A673 (cell line): Measurements from ENCODE around the gene SORCS3. TPM values are rescaled to one million over a fixed set of nuclear protein-coding genes. Genes with fewer than 3 reads are reported as not detected.

Experiments used
- BruUV-seq: library from RNA; stranded (reverse); fragments of 400-500 nt; replicated peaks from 2 replicates; lab custom pipeline; 2021; lab: Mats Ljungman, UMichigan
- CTCF ChIA-PET: fragments of 300-600 bp; sonication (Branson Sonifier 250); formaldehyde crosslinking; loops from one replicate; lab custom pipeline; 2022; ENCODE audit warnings: antibody characterized with exemption; lab: Charles Lee
- POLR2A ChIA-PET: fragments of 300-600 bp; sonication (Branson Sonifier 250); formaldehyde crosslinking; loops from one replicate; lab custom pipeline; 2022; ENCODE audit warnings: antibody characterized with exemption; ENCODE audit not compliant: low non-redundant PET; lab: Charles Lee
- DNase-seq: peaks from one replicate; pipeline ENCODE4 v3.0.0-alpha.2; 2015; ENCODE audit warnings: low spot score
- H3K27ac ChIP-seq: fragments of 200-600 bp; sonication (generic); 2 replicates; pipeline ENCODE4 v1.5.1; 2016; ENCODE audit warnings: mixed run types, low read depth, mild to moderate bottlenecking, mixed read lengths, antibody characterized with exemption, low read length; ENCODE audit not compliant: poor library complexity, severe bottlenecking
- H3K27me3 ChIP-seq: fragments of 200-600 bp; sonication (generic); replicated peaks from 2 replicates; pipeline ENCODE4 v1.6.1; 2017; ENCODE audit warnings: mixed run types, low read depth, mild to moderate bottlenecking, mixed read lengths, antibody characterized with exemption, low read length; ENCODE audit not compliant: insufficient read depth, poor library complexity
- H3K36me3 ChIP-seq: fragments of 200-600 bp; sonication (generic); 2 replicates; pipeline ENCODE4 v1.6.1; 2016; ENCODE audit warnings: mixed run types, mild to moderate bottlenecking, mixed read lengths, antibody characterized with exemption, low read length; ENCODE audit not compliant: insufficient read depth, poor library complexity, severe bottlenecking
- H3K4me1 ChIP-seq: fragments of 200-600 bp; sonication (generic); 2 replicates; pipeline ENCODE4 v1.6.1; 2017; ENCODE audit warnings: mixed run types, mild to moderate bottlenecking, mixed read lengths, antibody characterized with exemption, low read length; ENCODE audit not compliant: insufficient read depth, poor library complexity, severe bottlenecking
- H3K4me3 ChIP-seq: fragments of 200-600 bp; sonication (generic); 2 replicates; pipeline ENCODE4 v1.5.1; 2016; ENCODE audit warnings: low read depth, mixed run types, mild to moderate bottlenecking, mixed read lengths, low read length; ENCODE audit not compliant: poor library complexity, severe bottlenecking
- H3K9me3 ChIP-seq: fragments of 200-600 bp; sonication (generic); 2 replicates; pipeline ENCODE4 v1.6.1; 2016; ENCODE audit warnings: mixed run types, low read depth, mild to moderate bottlenecking, mixed read lengths, antibody characterized with exemption, low read length; ENCODE audit not compliant: poor library complexity, severe bottlenecking
- CTCF ChIP-seq: fragments of 300-800, 200-600 bp; sonication (generic); conservative IDR thresholded peaks from 2 replicates; pipeline ENCODE4 v1.5.1; 2017; ENCODE audit warnings: low read depth, mild to moderate bottlenecking, antibody characterized with exemption, low read length, moderate library complexity, mixed read lengths
- EZH2 ChIP-seq: fragments of 200-600 bp; sonication (generic); IDR thresholded peaks from 2 replicates; pipeline ENCODE4 v1.6.1; 2017; ENCODE audit warnings: borderline replicate concordance, low read depth, mild to moderate bottlenecking, mixed read lengths, antibody characterized with exemption, low read length; ENCODE audit not compliant: poor library complexity, severe bottlenecking
- intact Hi-C: fragments of 100-400 bp; cut with micrococcal nuclease; formaldehyde crosslinking; loops from one replicate; pipeline ENCODE4 v1.10.0; 2022; ENCODE audit not compliant: unreplicated experiment
- total RNA-seq: library from RNA; stranded (reverse); gene quantifications from 2 replicates; pipeline ENCODE4 v1.2.3, GENCODE V29; 2021

The SORCS3 gene
- total RNA-seq, 1 experiment from 2014 or later = not detected

DNA sequence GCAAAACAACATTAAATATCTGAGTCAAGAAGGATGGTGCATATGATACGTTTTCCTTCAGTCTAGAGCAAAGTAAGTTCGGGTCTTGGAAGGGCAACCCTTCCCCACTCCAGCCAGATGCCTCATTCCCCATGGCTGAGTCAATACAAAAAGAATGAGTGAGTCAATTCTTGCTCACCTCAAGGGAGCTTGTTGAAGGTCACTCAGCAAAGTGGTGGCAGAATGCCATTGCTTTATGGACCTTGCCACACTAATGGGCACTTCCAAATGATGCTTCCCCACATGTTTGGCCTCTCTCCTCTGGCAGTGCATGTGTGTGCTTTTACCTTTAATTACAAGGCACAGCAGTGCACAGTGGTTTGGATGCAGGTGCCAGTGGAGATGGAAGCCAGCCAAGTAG lies 296.5 kb downstream of the SORCS3 start:
- Histone ChIP-seq H3K9me3 (no peaks in the 10 kb centered on the region), H3K27ac (no peak overlapping the region), H3K36me3 (no peaks in the 10 kb centered on the region), H3K27me3 (peaks cover under 1% of the 10 kb centered on the region), H3K4me1 (no peaks in the 10 kb centered on the region), H3K4me3 (no peak overlapping the region)
- intact Hi-C loops = no loop called here
- POLR2A ChIA-PET = no interaction called here
- CTCF ChIA-PET = no interaction called here
- no peak for DNase-seq
- BruUV-seq = no TSS peak
- TF ChIP-seq CTCF (no peak), EZH2 (no peak)

DNA sequence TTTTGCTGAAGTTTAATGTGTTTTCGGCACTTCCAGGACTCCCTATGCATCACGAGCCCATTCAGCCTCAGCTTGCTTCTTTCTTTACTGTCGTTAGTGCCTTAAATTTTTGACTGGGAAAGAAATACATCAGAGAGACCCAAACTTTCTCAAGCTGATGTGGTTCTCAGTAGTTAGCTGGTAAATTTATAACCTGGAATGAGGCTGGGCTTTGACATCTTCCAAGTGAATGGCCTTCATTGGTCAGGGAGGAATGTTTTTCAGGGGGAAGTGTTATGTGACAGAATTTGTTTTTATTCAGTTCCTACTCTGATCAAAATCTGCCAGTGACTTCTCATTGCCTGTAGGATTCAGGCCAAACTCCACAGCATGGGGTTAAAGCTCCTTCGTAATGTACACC lies 296.9 kb downstream of the SORCS3 start:
- H3K9me3 ChIP-seq = no peaks in the 10 kb centered on the region
- no peak overlapping the region for H3K27ac ChIP-seq
- BruUV-seq = no TSS peak
- no peaks in the 10 kb centered on the region for H3K27me3 ChIP-seq
- TF ChIP-seq CTCF = no peak
- TF ChIP-seq EZH2 = no peak
- CTCF ChIA-PET = no interaction called here
- no peak overlapping the region for H3K4me3 ChIP-seq
- POLR2A ChIA-PET = no interaction called here
- H3K4me1 ChIP-seq = no peaks in the 10 kb centered on the region
- H3K36me3 ChIP-seq = no peaks in the 10 kb centered on the region
- DNase-seq = no peak
- intact Hi-C loops = no loop called here

- Histone ChIP-seq H3K4me1 (no peaks in the 10 kb centered on the region), H3K4me3 (no peak overlapping the region), H3K27me3 (peaks cover 5% of the 10 kb centered on the region), H3K36me3 (no peaks in the 10 kb centered on the region), H3K27ac (no peak overlapping the region), H3K9me3 (no peaks in the 10 kb centered on the region)
- ChIA-PET POLR2A (no interaction called here), CTCF (no interaction called here)
- no peak for DNase-seq
- no TSS peak for BruUV-seq
- no peak for TF ChIP-seq EZH2
- no peak for TF ChIP-seq CTCF
- intact Hi-C loops = no loop called here
These were observed 300.6 kb downstream of the SORCS3 start for GRCh38 chr10:104941662-104942061.
